GM19468 (cell line): ENCODE data around the gene DUSP22.

Experiments
- ATAC-seq: cut with Tn5 transposase; IDR thresholded peaks from one replicate; pipeline ENCODE4 v1.9.1; 2021; ENCODE audit warnings: mild to moderate bottlenecking, moderate library complexity, moderate number of reproducible peaks; ENCODE audit not compliant: unreplicated experiment; ENCODE audit errors: extremely low read depth

Gene DUSP22

DNA sequence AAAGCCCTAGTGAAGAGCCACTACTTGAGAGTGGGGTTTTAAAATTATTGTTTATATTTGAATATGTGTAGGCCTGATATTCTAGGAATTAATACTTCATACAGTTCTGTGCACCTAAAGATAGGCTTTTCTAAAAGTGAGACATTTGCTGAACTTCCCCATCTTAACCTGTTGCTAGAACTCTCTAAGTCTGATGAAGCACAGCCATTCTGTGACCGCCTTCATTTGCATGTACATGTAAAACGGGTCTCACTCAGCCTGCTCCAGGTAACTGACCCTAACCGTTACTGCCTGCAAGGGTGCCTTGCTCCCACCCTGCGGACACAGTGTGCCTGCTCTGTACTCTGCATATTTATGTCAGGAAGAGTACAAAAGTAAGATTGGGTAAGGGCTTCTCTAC lies 54.9 kb downstream of the DUSP22 start:
- peak; percentile 93 for ATAC-seq

DNA sequence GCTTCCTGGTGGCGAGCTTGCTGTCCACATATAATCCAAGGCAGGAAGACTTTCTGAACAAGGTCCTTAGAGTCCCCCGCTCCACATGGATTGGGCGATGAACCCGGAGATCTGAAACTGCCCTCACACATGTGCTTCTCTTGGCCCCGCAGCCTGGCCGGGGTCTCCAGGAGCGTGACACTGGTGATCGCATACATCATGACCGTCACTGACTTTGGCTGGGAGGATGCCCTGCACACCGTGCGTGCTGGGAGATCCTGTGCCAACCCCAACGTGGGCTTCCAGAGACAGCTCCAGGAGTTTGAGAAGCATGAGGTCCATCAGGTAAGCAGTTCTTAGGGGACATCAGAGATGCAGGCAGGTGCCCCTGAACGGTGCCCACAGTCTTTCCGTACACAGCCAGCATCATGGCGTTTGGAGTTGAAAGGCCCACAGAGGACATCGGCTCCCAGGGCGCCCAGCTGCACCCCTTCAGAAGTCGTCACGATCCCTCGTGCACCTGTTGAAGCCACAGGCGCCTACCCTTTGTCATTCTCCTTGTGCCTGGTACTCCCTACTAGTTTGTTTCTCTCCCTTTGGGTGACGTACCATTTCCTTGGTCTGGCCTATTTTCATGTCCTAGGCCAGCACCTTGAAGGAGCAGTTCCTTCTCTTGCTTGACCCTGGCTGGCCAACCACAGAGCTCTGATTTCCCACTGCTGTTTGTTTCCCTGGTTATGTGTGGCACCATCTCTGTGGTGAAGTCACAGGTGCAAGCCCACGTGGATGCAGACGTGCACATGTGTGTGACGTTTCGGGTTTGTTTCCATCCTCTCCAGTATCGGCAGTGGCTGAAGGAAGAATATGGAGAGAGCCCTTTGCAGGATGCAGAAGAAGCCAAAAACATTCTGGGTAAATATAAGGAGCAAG lies 55.9 kb downstream of the DUSP22 start:
- ATAC-seq, result no peak

DNA sequence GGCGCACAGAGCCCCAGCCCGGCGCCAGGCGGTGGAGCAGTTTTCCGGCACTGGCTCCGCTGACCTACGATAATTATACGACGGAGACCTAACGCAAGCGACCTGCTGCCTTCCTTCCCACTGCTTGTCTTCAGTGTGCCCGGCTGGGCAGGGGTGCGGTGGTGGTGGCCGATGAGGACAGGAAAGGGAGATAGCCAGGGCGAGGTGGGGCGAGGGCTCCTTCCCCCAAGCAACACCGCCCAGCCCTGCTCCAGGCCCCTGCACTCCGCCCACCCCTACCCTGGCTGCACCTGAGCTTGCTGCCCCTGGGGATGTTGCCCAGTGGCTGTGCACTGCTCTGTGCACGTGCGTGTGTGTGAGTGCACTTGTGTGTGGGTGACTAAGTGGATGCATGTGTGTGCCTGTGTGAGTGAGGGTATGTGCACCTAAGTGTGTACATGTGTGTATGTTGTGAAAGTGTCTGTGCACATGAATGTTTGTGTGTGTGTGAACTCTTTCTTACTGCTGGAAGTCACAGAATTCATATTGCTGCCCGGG lies 56.6 kb downstream of the DUSP22 start:
- no peak for ATAC-seq

DNA sequence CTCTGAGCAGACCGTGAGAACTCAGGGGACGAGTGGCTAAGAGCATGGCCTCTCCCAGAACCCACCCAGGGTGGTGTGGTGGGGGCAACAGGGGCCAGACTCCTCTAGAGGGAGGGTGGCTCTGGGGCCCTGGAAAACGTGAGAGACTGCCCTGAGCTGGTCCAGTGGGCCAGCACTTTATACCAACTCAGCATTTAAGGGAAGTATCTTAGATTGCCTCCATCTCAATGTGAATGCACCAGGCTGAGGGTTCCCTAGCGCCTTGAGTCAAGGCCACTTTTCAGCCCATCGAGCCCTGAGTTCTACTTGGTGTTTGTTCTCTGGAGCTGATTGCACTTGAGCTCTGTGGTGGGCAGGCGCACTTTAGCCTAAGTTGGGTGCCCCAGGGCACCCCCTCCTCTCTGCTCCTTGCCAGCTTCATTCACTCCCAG lies 57.2 kb downstream of the DUSP22 start:
- no peak for ATAC-seq

DNA sequence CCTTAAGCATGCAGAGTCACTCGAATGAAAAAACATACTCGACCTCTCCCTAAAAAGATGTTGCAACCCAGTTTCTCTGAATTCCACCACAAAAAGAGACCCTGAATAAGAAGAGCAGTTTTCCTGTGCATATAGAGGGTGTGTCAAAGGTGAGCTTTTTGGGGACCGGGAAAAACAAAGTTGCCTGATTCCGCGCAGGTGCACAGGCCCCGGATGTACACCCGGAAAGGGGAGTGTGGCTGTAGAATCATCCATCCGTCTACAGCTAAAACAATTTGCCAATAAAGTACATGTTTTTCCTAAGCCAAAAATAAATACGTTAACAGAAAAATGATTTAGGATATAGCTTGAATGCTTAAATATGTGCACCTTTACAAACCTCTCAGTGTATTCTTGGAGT lies 58.1 kb downstream of the DUSP22 start:
- ATAC-seq, result no peak

DNA sequence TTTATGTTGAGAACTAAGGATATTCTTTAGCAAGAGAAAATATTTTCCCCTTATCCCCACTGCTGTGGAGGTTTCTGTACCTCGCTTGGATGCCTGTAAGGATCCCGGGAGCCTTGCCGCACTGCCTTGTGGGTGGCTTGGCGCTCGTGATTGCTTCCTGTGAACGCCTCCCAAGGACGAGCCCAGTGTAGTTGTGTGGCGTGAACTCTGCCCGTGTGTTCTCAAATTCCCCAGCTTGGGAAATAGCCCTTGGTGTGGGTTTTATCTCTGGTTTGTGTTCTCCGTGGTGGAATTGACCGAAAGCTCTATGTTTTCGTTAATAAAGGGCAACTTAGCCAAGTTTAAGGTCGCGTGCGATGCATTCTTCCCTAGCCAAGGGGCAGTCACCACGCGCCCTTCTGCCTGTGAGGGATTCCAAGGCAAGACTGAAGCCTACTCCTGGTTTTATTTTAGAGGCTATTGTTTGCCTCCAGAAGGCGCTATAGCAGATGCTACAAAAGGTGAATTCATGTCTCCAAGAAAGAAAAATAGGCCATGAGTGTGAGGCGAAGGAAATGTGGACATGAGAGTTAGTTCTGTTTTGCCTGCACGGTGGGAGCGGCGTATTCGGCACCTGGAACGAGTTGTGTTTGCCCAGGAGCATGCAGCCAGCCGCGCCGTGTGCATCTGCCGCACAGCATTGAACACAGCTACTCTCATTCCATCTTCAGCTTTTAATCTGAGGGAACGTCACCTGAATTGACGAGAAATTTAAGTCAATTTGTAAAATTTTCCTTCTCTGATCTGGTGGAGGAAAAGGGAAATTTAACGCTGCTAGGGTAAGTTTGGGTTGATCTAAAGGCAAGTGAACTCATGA lies 59.0 kb downstream of the DUSP22 start:
- no peak for ATAC-seq

DNA sequence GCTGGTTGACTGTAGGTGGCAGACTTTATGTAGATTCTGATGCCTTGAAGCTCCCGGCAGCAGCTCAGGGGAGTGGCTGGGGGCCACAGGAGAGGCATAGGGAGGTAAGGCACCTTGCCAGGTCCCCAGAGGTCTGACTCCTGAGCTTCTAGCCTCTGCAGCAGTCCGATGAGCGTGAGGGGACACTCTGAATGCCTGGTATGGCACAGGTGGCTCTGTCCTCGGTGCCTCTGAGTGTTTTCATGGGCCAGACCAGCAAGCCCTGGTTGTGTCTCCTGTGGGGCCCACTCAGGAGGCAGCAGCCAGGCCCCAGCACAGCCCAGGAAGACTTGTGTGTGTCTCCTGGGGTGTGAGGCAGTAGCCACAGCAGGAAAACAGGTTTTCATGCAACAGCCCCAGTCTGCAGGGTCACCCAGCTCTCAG lies 59.6 kb downstream of the DUSP22 start:
- ATAC-seq, result no peak

DNA sequence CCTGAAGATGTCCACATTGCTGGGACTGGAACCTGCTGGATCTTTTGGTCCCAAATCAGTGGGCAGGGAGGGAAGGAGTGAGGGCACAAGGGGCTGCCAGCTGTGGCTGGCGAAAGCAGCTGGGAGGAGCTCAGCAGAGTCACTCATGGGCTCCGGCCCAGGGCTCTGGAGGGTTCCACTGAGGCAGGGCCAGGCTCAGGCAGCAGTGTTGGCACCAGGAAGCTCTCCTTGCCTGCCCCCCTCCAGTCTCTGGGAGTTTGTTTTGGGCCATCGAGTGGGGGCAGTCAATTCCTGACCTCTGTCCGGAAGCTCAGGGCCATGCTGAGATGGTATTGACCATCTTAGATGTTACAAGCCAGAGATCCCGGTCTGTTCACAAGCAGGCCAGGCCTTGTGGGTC lies 60.2 kb downstream of the DUSP22 start:
- ATAC-seq, result no peak

DNA sequence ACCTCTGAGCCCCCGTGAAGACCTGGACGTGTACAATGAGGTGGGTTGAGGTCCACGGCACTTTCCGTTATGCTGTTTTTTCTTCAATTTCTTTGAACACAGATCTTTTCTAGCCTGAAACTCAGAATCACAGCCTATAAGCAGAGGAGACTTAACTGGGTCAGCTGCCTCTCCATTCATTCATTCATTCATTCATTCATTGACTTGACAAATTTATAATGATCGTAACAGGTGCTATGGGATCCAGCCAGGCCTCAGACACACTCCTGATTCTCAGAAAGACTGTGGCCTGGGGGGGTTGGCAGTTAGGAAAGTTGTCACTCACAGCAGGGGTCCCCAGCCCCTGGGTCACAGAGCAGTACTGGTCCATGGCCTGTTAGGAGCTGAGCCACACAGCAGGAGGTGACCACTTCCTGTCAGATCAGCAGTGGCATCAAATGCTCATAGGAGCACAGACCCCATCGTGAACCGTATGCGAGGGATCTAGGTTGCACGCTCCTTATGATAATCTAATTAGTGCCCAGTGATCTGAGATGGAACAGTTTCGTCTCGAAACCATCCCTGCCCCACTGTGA lies 60.7 kb downstream of the DUSP22 start:
- ATAC-seq, result no peak

DNA sequence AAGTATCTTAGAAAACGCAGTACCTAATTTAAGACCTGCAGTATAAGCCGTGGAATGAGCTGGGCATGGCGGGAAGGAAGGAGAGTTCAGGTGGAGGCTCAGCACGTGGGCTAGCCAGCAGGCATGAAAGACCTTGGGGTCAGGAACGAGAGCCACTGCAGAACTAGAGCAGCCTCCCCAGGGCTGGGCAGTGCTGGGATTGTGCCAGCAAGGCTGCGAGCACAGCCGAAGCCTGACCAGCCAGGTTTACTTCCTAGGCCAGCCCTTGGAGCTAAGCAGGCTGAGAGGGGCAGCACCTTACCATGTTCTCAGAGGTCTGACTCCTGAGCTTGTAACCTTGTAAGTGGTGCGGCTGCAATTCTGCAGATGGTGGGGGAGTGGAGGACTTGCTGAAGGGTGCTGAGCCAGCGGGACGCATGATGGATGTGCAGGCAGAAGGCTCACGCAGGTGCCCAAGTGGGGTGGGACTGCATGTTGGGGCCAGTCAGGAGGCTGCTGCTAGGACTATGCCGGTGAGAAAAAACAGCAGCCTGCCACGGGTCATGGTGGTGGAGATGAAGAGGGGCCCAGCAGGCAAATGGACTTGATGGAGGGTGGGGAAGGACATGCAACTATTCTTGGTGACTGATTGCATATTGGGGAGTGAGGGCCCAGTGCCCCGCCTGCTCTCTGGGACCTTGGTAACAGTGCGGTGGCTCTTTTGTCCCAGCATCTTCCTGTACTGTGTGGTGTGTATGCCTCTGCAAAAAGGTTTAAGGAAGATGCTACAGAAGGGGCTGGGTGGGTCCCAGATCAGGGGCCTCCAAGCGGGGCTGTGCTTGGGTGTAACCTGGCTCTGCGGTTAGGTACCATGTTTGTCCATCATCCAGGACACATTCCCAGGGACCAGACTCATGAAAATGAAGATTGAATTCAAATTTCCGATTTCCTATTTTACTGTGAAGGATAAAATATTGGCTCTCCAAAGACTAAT lies 61.6 kb downstream of the DUSP22 start:
- ATAC-seq, result no peak

DNA sequence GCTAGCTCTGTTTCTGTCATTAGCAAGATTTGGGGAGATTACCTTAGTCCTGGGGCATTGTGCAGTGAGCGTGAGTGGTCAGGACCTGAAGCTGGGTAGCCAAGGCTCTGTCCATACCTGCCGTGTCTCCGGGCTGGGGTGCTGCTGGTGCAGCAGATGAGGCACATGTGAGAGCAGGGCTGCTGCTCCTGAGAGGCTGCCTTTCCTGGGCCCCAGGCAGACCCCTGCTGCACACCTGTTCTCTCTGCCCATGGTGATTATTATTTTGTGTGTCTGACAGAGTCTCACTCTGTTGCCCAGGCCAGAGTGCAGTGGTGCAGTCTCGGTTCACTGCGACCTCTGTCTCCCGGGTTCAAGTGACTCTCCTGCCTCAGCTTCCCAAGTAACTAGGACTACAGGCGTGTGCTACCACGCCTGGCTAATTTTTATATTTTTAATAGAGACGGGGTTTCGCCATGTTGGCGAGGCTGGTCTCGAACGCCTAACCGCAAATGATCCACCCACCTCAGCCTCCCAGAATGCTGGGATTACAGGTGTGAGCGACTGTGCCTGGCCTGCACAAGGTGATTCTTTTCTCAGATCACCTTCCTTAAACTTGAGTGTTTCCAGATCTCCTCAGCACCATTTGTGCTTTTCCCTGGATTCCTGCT lies 62.5 kb downstream of the DUSP22 start:
- ATAC-seq, result no peak

DNA sequence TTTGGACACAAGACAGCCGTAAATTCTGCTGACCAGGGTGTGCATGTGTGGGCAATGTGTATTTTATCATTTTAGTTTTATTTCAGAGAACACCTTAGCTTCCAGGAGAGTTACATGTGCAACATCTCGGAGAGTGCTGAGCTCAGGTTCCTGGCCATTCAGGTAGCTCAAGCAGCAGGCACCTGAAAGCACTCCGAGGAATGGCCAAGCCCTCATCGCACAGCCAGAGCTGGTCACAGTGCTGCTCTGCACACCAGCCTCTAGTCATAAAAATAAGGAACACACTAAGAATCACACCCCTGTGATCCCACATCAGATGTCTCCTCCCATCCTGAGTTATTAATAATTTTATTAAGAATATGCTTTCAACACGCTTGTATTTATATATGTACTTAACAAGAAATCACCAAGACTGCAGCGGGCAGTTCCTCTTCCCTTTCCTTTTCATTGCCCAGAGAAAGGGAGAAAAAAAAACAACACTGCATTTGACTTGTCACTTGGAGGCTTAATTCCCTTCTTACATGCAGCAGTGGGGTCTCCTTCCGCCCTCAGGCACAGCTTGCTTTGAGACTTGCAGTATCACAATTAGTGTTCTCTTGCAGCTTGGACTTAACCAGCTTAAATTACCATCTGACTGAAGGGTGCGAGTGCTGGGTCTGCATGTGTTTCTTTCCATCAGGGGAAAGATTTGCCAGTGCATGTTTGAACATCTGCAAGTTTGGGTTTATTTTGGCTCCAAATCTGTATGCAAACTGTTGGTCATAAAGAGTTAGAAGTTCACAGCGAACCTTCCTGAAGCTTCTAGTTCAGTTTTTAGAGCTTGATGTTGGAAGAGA lies 63.3 kb downstream of the DUSP22 start:
- no peak for ATAC-seq

DNA sequence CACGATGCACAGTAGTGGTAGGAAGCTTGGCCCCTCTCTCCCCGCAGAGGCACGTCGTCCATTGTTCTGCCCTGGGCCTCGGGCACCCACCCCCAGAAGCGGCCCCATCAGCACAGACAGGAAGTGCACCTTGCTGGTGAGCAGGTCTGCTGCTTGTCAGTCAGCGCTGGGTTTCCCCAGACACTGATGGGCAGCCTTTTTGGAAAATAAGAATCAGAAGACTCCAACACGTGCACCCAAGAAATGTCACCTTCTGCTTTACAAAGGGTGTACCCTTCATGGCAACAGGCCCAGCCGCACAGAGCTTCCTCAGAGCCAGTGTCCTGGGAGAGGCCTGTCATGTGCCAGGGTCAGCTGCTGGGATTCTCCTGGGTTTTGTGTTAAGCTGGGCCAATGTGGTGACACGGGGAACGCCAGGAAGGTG lies 64.6 kb downstream of the DUSP22 start:
- ATAC-seq, result peak; percentile 36

DNA sequence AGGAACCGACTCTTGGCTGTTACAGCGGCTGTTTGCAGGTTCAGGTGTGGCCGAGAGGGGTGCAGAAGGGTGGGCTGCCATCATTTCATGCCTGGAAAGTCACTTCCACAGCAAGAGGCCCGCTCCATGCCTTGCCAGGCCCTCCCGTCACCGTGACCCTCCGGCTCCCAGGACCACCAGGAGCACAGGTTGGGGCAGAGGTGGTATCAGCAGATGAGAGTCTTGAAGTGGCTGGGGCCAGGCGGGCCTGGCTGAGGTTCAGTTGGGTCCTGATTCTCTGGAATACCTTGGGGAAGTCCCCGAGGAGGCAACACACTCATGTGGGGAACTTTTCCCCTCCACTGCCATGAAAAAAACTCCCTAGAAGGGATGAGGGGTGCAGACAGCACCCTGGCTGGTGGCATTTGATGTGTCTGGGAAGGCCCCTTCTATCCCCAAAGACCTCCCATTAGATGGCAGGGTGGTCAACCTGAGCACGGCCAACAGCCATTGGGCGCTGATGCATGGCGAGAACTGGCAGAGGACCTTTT lies 65.0 kb downstream of the DUSP22 start:
- ATAC-seq, result no peak

DNA sequence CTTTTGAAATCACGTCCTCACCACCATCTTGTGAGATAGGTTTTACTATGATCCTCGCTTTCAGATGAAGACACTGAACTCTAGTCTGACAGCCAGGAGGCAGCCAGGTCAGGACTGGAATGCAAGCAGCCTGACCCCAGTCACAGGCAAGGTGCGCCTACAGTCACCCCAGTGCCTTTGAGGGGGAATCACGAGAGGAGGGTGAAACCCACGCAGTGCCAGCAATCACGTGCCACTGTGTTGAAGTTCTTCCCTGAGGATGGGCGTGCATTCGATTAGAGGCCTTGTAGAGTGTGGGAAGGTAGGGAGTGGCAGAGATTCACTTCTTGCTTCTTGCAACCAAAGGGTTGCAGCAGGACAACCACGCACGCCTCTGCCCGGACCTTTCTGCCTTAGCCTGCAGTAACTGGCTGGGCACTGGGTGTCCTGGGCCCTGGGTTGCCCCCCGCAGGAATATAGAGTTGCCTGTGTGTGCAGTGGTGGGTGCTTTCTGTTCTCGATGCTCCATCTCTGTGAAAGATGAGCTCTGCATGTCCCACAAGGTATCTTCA lies 65.6 kb downstream of the DUSP22 start:
- no peak for ATAC-seq

DNA sequence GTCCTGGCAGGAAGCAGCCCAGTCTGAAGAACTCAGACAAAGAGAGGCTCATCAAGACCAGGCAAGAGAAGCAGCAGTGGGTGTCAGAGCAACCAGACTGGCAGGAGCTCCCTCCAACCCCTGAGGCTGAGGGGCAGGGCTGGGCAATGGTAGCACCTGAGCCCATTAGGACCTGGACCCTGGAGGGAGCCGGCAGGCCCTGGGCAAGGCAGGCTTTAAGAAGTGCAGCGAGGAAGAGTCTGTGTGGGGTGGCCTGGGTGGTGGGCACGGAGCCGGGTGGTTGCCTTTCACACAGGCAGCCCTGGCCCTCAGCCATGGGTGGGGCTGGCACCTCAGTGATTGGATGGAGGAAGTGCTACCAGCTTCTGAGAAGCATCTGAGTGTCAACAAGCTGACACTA lies 66.1 kb downstream of the DUSP22 start:
- no peak for ATAC-seq

DNA sequence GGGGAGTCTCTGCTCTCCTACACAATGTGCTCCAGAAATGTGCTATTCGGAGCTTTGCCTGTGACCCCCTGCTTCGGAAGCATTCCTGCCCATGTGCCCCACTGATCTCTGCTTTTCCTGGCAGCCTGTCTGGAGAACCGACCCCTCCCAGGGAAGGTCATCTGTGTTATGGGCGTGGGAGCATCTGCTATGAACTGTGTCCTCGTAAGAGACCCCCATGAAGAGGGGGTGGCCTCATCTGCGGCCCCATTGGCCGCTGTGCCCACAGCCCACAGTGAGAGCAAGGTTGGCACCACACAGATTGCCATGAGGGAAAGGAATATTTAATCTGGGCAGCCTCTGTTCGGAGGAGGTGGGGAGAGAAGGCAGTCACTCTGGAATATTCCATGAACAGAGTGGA lies 66.6 kb downstream of the DUSP22 start:
- no peak for ATAC-seq
